GM18502 (cell line): ENCODE results near the gene PLPP3.

ENCODE experiments used
- ATAC-seq: cut with Tn5 transposase; IDR thresholded peaks from one replicate; pipeline ENCODE4 v1.9.1; 2021; ENCODE audit warnings: mild to moderate bottlenecking; ENCODE audit not compliant: unreplicated experiment, poor library complexity

PLPP3 gene

GRCh38 chr1:56527548-56528302, 51.6 kb downstream of the PLPP3 start:
- ATAC-seq: no peak

- peak; percentile 74 for ATAC-seq
Measured at GRCh38 chr1:56526571-56527174, 52.7 kb downstream of the PLPP3 start.

- peak; percentile 82 for ATAC-seq
Measured at GRCh38 chr1:56525489-56526041, 53.8 kb downstream of the PLPP3 start.

GRCh38 chr1:56524263-56524662, 55.1 kb downstream of the PLPP3 start:
- ATAC-seq: no peak

- no peak for ATAC-seq
Measured at GRCh38 chr1:56522680-56523079, 56.7 kb downstream of the PLPP3 start.

GRCh38 chr1:56520016-56520601, 59.3 kb downstream of the PLPP3 start:
- no peak for ATAC-seq

GRCh38 chr1:56517404-56518130, 61.8 kb downstream of the PLPP3 start:
- no peak for ATAC-seq

- peak; percentile 94 for ATAC-seq
Measured at GRCh38 chr1:56516539-56517252, 62.7 kb downstream of the PLPP3 start.

GRCh38 chr1:56515898-56516538, 63.3 kb downstream of the PLPP3 start:
- no peak for ATAC-seq

- no peak for ATAC-seq
Measured at GRCh38 chr1:56512724-56513494, 66.5 kb downstream of the PLPP3 start.

- no peak for ATAC-seq
Measured at GRCh38 chr1:56511766-56512165, 67.6 kb downstream of the PLPP3 start.

- no peak for ATAC-seq
Measured at GRCh38 chr1:56511364-56511763, 68.0 kb downstream of the PLPP3 start.

GRCh38 chr1:56510642-56511021, 68.7 kb downstream of the PLPP3 start:
- ATAC-seq: no peak

- ATAC-seq: no peak
Measured at GRCh38 chr1:56509713-56510641, 69.4 kb downstream of the PLPP3 start.

GRCh38 chr1:56508523-56508983, 70.8 kb downstream of the PLPP3 start:
- ATAC-seq: no peak

GRCh38 chr1:56507925-56508522, 71.3 kb downstream of the PLPP3 start:
- ATAC-seq: no peak

- ATAC-seq: no peak
Measured at GRCh38 chr1:56506951-56507491, 72.3 kb downstream of the PLPP3 start.
